ENCODE measurements around the gene TREML4. TPM values are rescaled to one million over a fixed set of nuclear protein-coding genes. Genes with fewer than 3 reads are reported as not detected.

Gene TREML4
- total RNA-seq, 2 experiments from 2014 or later: not detected

GRCh38 chr6:41182069-41183034 is 45.8 kb upstream of the TREML4 start:
- H3K27ac Mint-ChIP-seq: no peak overlapping the region
- H3K4me3 Mint-ChIP-seq: no peak overlapping the region
- Histone ChIP-seq H3K9me3 (ENCODE audit: control insufficient read depth in 1 of 2, insufficient read depth in 1 of 2, low read length in 2 of 2) (no peaks in the 10 kb centered on the region), H3K27ac (ENCODE audit: low read depth in 1 of 2, low read length in 2 of 2) (no peak overlapping the region), H3K4me3 (ENCODE audit: low read length) (no peak overlapping the region), H3K4me1 (ENCODE audit: insufficient read depth, low read length) (peaks cover 31% of the 10 kb centered on the region), H3K27me3 (ENCODE audit: control insufficient read depth in 1 of 2, insufficient read depth in 2 of 2, low read length in 2 of 2) (no peaks in the 10 kb centered on the region), H3K36me3 (ENCODE audit: insufficient read depth, low read length) (no peaks in the 10 kb centered on the region)
- H3K27me3 Mint-ChIP-seq: no peaks in the 10 kb centered on the region
- H3K4me1 Mint-ChIP-seq (ENCODE audit: low read depth): peaks cover 20% of the 10 kb centered on the region
- DNase-seq: peak; percentile 30 to 78 (median 40)
- no peaks in the 10 kb centered on the region for H3K36me3 Mint-ChIP-seq (ENCODE audit: low read depth)
- intact Hi-C loops (cut with DNase I, micrococcal nuclease): loop anchor here (5.0 kb wide), 3 partner anchors 90 to 180 kb away; partner anchors contain the start of genes NFYA (in 1 of the 2) and OARD1 (in 1 of the 2)
- H3K9me3 Mint-ChIP-seq: no peaks in the 10 kb centered on the region
- ChIA-PET POLR2A (interaction anchor here (0.8 to 1.8 kb wide), 6 partner anchors 10 to 110 kb away, joined by 3 to 12 read pairs (median 4); partner anchors contain the start of genes NFYA, OARD1 and TREML2), CTCF (interaction anchor here (0.6 to 1.5 kb wide), 4 partner anchors 16 to 107 kb away, joined by 3 to 4 read pairs (median 3); no protein-coding TSS in a partner anchor)
- peak; percentile 63 for TF ChIP-seq CTCF (IDR thresholded peaks at IDR 0.05)
- peak; percentile 98 for ATAC-seq (ENCODE audit: poor library complexity)

- Histone ChIP-seq H3K4me3 (ENCODE audit: low read length) (no peak overlapping the region), H3K4me1 (ENCODE audit: insufficient read depth, low read length) (peaks cover 41% of the 10 kb centered on the region), H3K9me3 (ENCODE audit: control insufficient read depth in 1 of 2, insufficient read depth in 1 of 2, low read length in 2 of 2) (peaks cover 0 to 3% of the 10 kb centered on the region in 2 experiments), H3K27me3 (ENCODE audit: control insufficient read depth in 1 of 2, insufficient read depth in 2 of 2, low read length in 2 of 2) (no peaks in the 10 kb centered on the region), H3K36me3 (ENCODE audit: insufficient read depth, low read length) (no peaks in the 10 kb centered on the region), H3K27ac (ENCODE audit: low read depth in 1 of 2, low read length in 2 of 2) (no peak overlapping the region)
- TF ChIP-seq CTCF (IDR thresholded peaks at IDR 0.05): no peak
- ChIA-PET CTCF (no interaction called here), POLR2A (no interaction called here)
- Mint-ChIP-seq H3K36me3 (ENCODE audit: low read depth) (no peaks in the 10 kb centered on the region), H3K4me3 (no peak overlapping the region), H3K27me3 (no peaks in the 10 kb centered on the region), H3K27ac (no peak overlapping the region), H3K4me1 (ENCODE audit: low read depth) (peaks cover 35% of the 10 kb centered on the region), H3K9me3 (no peaks in the 10 kb centered on the region)
- ATAC-seq (ENCODE audit: poor library complexity): no peak
- intact Hi-C loops (cut with DNase I, micrococcal nuclease): loop anchor here (5.0 kb wide), 3 partner anchors 92 to 182 kb away; partner anchors contain the start of genes NFYA (in 1 of the 2) and OARD1 (in 1 of the 2)
- DNase-seq: no peak
These were observed 43.4 kb upstream of the TREML4 start for GRCh38 chr6:41184761-41185160.

DNA sequence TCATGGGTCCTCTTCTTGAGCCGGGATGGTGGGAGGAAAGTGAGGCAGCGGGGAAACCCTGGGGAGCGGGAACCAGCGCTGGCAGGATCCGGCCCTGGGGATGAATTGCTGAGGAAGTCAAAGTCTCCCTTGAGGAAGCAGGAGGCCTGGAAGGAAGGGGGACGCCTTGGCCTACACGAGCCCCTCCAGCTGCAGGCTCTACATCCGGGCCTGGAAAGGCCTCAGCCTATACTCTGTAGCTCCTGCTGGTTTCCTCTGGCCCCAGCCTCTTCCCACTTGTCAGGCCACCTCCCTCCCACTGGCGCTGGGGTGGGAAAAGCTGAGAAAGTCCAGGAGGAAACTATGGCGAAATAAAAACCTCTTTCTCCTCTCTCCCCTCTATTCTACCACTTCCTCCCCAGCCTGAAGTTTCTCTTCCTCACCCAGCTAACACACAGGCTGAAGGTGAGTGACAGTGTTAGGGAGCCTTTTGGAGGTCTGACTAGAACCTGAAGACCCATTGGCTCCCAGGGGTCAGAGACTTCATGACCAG is 42.1 kb upstream of the TREML4 start:
- Histone ChIP-seq H3K4me3 (ENCODE audit: low read length) (no peak overlapping the region), H3K36me3 (ENCODE audit: insufficient read depth, low read length) (no peaks in the 10 kb centered on the region), H3K9me3 (ENCODE audit: control insufficient read depth in 1 of 2, insufficient read depth in 1 of 2, low read length in 2 of 2) (peaks cover 4 to 8% of the 10 kb centered on the region in 2 experiments), H3K27me3 (ENCODE audit: control insufficient read depth in 1 of 2, insufficient read depth in 2 of 2, low read length in 2 of 2) (no peaks in the 10 kb centered on the region), H3K4me1 (ENCODE audit: insufficient read depth, low read length) (peaks cover 41% of the 10 kb centered on the region), H3K27ac (ENCODE audit: low read depth in 1 of 2, low read length in 2 of 2) (no peak overlapping the region)
- intact Hi-C loops (cut with DNase I, micrococcal nuclease): no loop called here
- Mint-ChIP-seq H3K27ac (no peak overlapping the region), H3K4me3 (no peak overlapping the region), H3K27me3 (no peaks in the 10 kb centered on the region), H3K9me3 (no peaks in the 10 kb centered on the region), H3K36me3 (ENCODE audit: low read depth) (no peaks in the 10 kb centered on the region), H3K4me1 (ENCODE audit: low read depth) (peaks cover 35% of the 10 kb centered on the region)
- POLR2A ChIA-PET: no interaction called here
- no peak for DNase-seq
- no peak for ATAC-seq (ENCODE audit: poor library complexity)
- CTCF ChIA-PET: no interaction called here
- TF ChIP-seq CTCF (IDR thresholded peaks at IDR 0.05): no peak

All from CD4-positive, alpha-beta T cell (primary cell).